ENCODE results near the gene COL24A1.

COL24A1 gene

GRCh38 chr1:85689775-85690404 is 466.7 kb downstream of the COL24A1 start:
- H3K9me2 ChIP-seq (ENCODE audit: low read depth, low read length): no peaks in the 10 kb centered on the region

GRCh38 chr1:85683292-85684025 is 473.1 kb downstream of the COL24A1 start:
- H3K36me3 ChIP-seq (ENCODE audit: insufficient read depth, low read length): peaks cover 50% of the 10 kb centered on the region
- no peaks in the 10 kb centered on the region; the same call in 1 of the 2 replicates for H3F3A ChIP-seq (ENCODE audit: insufficient read depth, low read length)
- no peak overlapping the region for H3K4me3 ChIP-seq (ENCODE audit: low read depth, low read length, poor library complexity, severe bottlenecking)
- TF ChIP-seq CTCF (IDR thresholded peaks at IDR 0.05; ENCODE audit: low read length) (no peak), EZH2 (IDR thresholded peaks at IDR 0.05; ENCODE audit: borderline replicate concordance, low read length) (no peak)
- H2AFZ ChIP-seq (ENCODE audit: low read length): no peak overlapping the region
- no peak overlapping the region for H3K4me2 ChIP-seq (ENCODE audit: low read length)
- H3K9ac ChIP-seq (ENCODE audit: low read length): no peak overlapping the region
- H3K9me2 ChIP-seq (ENCODE audit: low read depth, low read length): no peaks in the 10 kb centered on the region
- H3K27ac ChIP-seq (ENCODE audit: low read depth, low read length, poor library complexity, severe bottlenecking): no peak overlapping the region
- no peaks in the 10 kb centered on the region for H3K9me3 ChIP-seq (ENCODE audit: low read length)
- H3K27me3 ChIP-seq (ENCODE audit: insufficient read depth, low read length): no peaks in the 10 kb centered on the region
- H3K79me2 ChIP-seq (ENCODE audit: insufficient read depth, low read length): no peaks in the 10 kb centered on the region; the same call in 1 of the 2 replicates
- no peaks in the 10 kb centered on the region for H3K4me1 ChIP-seq (ENCODE audit: insufficient read depth, low read length, severe bottlenecking)
- no peaks in the 10 kb centered on the region for H4K20me1 ChIP-seq (ENCODE audit: insufficient read depth, low read length)

More at GRCh38 chr1:85689775-85690404, 466.7 kb downstream of the COL24A1 start:
- Histone ChIP-seq H3K4me1 (ENCODE audit: insufficient read depth, low read length, severe bottlenecking) (no peaks in the 10 kb centered on the region), H3K36me3 (ENCODE audit: insufficient read depth, low read length) (peaks cover 63% of the 10 kb centered on the region), H3K79me2 (ENCODE audit: insufficient read depth, low read length) (peaks cover 3% of the 10 kb centered on the region; the same call in 1 of the 2 replicates), H3F3A (ENCODE audit: insufficient read depth, low read length) (no peaks in the 10 kb centered on the region), H3K27ac (ENCODE audit: low read depth, low read length, poor library complexity, severe bottlenecking) (no peak overlapping the region), H4K20me1 (ENCODE audit: insufficient read depth, low read length) (no peaks in the 10 kb centered on the region), H3K27me3 (ENCODE audit: insufficient read depth, low read length) (no peaks in the 10 kb centered on the region), H3K4me3 (ENCODE audit: low read depth, low read length, poor library complexity, severe bottlenecking) (no peak overlapping the region), H2AFZ (ENCODE audit: low read length) (no peak overlapping the region), H3K9me3 (ENCODE audit: low read length) (no peaks in the 10 kb centered on the region), H3K9ac (ENCODE audit: low read length) (no peak overlapping the region), H3K4me2 (ENCODE audit: low read length) (no peak overlapping the region)
- TF ChIP-seq CTCF (IDR thresholded peaks at IDR 0.05; ENCODE audit: low read length): no peak
- no peak for TF ChIP-seq EZH2 (IDR thresholded peaks at IDR 0.05; ENCODE audit: borderline replicate concordance, low read length)

GRCh38 chr1:85681087-85681486 is 475.5 kb downstream of the COL24A1 start:
- Histone ChIP-seq H3K27me3 (ENCODE audit: insufficient read depth, low read length) (no peaks in the 10 kb centered on the region), H3K9me2 (ENCODE audit: low read depth, low read length) (no peaks in the 10 kb centered on the region), H3K9ac (ENCODE audit: low read length) (no peak overlapping the region), H4K20me1 (ENCODE audit: insufficient read depth, low read length) (no peaks in the 10 kb centered on the region), H3K9me3 (ENCODE audit: low read length) (no peaks in the 10 kb centered on the region), H3K36me3 (ENCODE audit: insufficient read depth, low read length) (peaks cover 52% of the 10 kb centered on the region), H3K79me2 (ENCODE audit: insufficient read depth, low read length) (no peaks in the 10 kb centered on the region; the same call in 1 of the 2 replicates), H3K4me2 (ENCODE audit: low read length) (no peak overlapping the region), H2AFZ (ENCODE audit: low read length) (no peak overlapping the region), H3K4me1 (ENCODE audit: insufficient read depth, low read length, severe bottlenecking) (no peaks in the 10 kb centered on the region), H3K4me3 (ENCODE audit: low read depth, low read length, poor library complexity, severe bottlenecking) (no peak overlapping the region), H3K27ac (ENCODE audit: low read depth, low read length, poor library complexity, severe bottlenecking) (no peak overlapping the region), H3F3A (ENCODE audit: insufficient read depth, low read length) (no peaks in the 10 kb centered on the region; the same call in 1 of the 2 replicates)
- no peak for TF ChIP-seq EZH2 (IDR thresholded peaks at IDR 0.05; ENCODE audit: borderline replicate concordance, low read length)
- no peak for TF ChIP-seq CTCF (IDR thresholded peaks at IDR 0.05; ENCODE audit: low read length)

All from OCI-LY1 (cell line).